ENCODE results near the gene VPS37C.

- no peak for TF ChIP-seq POLR2A (IDR thresholded peaks at IDR 0.05)
- TF ChIP-seq, protein P1, sequence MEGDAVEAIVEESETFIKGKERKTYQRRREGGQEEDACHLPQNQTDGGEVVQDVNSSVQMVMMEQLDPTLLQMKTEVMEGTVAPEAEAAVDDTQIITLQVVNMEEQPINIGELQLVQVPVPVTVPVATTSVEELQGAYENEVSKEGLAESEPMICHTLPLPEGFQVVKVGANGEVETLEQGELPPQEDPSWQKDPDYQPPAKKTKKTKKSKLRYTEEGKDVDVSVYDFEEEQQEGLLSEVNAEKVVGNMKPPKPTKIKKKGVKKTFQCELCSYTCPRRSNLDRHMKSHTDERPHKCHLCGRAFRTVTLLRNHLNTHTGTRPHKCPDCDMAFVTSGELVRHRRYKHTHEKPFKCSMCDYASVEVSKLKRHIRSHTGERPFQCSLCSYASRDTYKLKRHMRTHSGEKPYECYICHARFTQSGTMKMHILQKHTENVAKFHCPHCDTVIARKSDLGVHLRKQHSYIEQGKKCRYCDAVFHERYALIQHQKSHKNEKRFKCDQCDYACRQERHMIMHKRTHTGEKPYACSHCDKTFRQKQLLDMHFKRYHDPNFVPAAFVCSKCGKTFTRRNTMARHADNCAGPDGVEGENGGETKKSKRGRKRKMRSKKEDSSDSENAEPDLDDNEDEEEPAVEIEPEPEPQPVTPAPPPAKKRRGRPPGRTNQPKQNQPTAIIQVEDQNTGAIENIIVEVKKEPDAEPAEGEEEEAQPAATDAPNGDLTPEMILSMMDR (IDR thresholded peaks at IDR 0.05): no peak
Observed at GRCh38 chr11:61125310-61125684, 35.9 kb downstream of the VPS37C start.

Data from esophagus squamous epithelium (tissue), 4 donors.